ENCODE results near the gene MUSK.
A peak's percentile ranks its signal among the peaks of the same experiment; 100 is the strongest.

Gene MUSK

GRCh38 chr9:110707419-110707818 lies 38.8 kb downstream of the MUSK start:
- CTCF ChIA-PET = interaction anchor here (0.8 kb wide), 1 partner anchor 506 kb away, joined by 3 read pairs; no protein-coding TSS in a partner anchor
- TF ChIP-seq, protein P1, sequence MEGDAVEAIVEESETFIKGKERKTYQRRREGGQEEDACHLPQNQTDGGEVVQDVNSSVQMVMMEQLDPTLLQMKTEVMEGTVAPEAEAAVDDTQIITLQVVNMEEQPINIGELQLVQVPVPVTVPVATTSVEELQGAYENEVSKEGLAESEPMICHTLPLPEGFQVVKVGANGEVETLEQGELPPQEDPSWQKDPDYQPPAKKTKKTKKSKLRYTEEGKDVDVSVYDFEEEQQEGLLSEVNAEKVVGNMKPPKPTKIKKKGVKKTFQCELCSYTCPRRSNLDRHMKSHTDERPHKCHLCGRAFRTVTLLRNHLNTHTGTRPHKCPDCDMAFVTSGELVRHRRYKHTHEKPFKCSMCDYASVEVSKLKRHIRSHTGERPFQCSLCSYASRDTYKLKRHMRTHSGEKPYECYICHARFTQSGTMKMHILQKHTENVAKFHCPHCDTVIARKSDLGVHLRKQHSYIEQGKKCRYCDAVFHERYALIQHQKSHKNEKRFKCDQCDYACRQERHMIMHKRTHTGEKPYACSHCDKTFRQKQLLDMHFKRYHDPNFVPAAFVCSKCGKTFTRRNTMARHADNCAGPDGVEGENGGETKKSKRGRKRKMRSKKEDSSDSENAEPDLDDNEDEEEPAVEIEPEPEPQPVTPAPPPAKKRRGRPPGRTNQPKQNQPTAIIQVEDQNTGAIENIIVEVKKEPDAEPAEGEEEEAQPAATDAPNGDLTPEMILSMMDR (IDR thresholded peaks at IDR 0.05; ENCODE audit: insufficient read depth, low read length, missing control alignments) = no peak
- POLR2A ChIA-PET = no interaction called here

DNA sequence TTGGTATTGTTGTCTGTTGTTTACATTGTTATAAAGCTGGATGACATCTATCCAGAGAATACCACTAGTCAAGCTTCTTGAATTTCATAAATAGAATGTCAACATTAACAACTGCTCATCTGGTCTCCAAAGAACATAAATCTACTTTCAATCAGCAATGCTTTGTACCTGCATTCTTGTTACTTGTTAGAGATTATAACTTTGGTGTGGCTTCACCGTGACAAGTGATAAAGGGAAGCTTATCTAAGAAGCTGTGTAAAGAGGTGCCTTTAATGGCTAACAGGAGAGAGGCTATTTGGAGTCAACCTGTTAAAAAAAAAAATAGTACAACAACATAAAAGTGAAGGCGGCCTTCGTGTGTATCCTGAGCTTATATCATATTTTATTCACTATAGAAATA lies 41.8 kb downstream of the MUSK start:
- ChIA-PET POLR2A (no interaction called here), CTCF (no interaction called here)
- DNase-seq (ENCODE audit: low read depth, low spot score) = no peak
- H3K4me3 ChIP-seq (ENCODE audit: low read depth, low read length) = no peak overlapping the region
- TF ChIP-seq, protein P1 (IDR thresholded peaks at IDR 0.05; ENCODE audit: insufficient read depth, low read length, missing control alignments) = no peak

More at GRCh38 chr9:110707419-110707818, 38.8 kb downstream of the MUSK start:
- no peak overlapping the region for H3K4me3 ChIP-seq (ENCODE audit: low read depth, low read length)
- DNase-seq (ENCODE audit: low read depth, low spot score) = no peak

GRCh38 chr9:110712955-110713354 lies 44.4 kb downstream of the MUSK start:
- peak; percentile 10 for DNase-seq (ENCODE audit: low read depth, low spot score)
- TF ChIP-seq, protein P1 (IDR thresholded peaks at IDR 0.05; ENCODE audit: insufficient read depth, low read length, missing control alignments) = no peak
- CTCF ChIA-PET = no interaction called here
- POLR2A ChIA-PET = interaction anchor here (1.4 kb wide), 1 partner anchor 13 kb away, joined by 3 read pairs; no protein-coding TSS in a partner anchor
- H3K4me3 ChIP-seq (ENCODE audit: low read depth, low read length) = no peak overlapping the region

- CTCF ChIA-PET = no interaction called here
- no peak for DNase-seq (ENCODE audit: low read depth, low spot score)
- no peak overlapping the region for H3K4me3 ChIP-seq (ENCODE audit: low read depth, low read length)
- POLR2A ChIA-PET = no interaction called here
- TF ChIP-seq, protein P1 (IDR thresholded peaks at IDR 0.05; ENCODE audit: insufficient read depth, low read length, missing control alignments) = no peak
These were observed 45.7 kb downstream of the MUSK start for GRCh38 chr9:110714314-110714713.

DNA sequence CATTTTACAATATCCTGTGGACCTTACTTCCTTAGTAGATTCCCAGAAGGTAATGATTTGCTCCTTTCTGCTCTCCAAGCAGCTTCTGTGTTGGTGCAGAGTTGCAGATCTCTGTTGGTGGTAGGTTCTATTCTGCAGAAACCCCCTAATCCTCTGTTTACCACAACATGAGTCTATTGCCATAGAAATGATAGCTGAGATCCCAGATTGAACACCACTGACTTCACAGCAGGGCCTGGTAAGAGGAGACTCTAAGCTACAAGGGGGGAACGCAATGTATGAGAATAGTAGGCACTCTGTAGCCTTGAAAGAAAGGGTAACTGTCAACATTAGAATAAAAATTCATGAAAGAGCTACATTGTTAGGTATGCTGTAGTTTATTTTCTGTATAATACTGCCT lies 59.5 kb downstream of the MUSK start:
- ChIA-PET POLR2A (interaction anchor here (0.5 kb wide), 1 partner anchor 25 kb away, joined by 3 read pairs; no protein-coding TSS in a partner anchor), CTCF (no interaction called here)
- TF ChIP-seq, protein P1 (IDR thresholded peaks at IDR 0.05; ENCODE audit: insufficient read depth, low read length, missing control alignments) = no peak

GRCh38 chr9:110729641-110730040 lies 61.0 kb downstream of the MUSK start:
- TF ChIP-seq, protein P1 (IDR thresholded peaks at IDR 0.05; ENCODE audit: insufficient read depth, low read length, missing control alignments) = no peak
- ChIA-PET POLR2A (no interaction called here), CTCF (no interaction called here)
- no peak for DNase-seq (ENCODE audit: low read depth, low spot score)
- H3K4me3 ChIP-seq (ENCODE audit: low read depth, low read length) = no peak overlapping the region

More for the DNA sequence above, 59.5 kb downstream of the MUSK start:
- no peak overlapping the region for H3K4me3 ChIP-seq (ENCODE audit: low read depth, low read length)
- no peak for DNase-seq (ENCODE audit: low read depth, low spot score)

Data from AG04449 (cell line).